ENCODE results near the gene ZNF148.

The ZNF148 gene

DNA sequence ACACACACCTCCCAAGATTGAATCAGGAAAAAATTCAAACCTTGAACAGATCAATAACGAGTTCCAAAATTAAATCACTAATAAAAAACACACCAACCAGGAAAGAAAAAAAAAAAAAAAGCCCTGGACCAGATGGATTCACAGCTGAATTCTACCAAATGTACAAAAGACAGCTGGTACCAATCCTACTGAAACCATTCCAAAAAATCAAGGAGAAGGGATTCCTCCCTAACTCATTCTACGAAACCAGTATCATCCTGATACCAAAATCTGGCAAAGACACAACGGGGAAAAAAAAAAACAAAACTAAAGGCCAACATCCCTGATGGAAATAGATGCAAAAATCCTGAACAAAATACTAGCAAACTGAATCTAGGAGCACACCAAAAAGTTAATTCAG, 108.2 kb downstream of the ZNF148 start:
- no peak for DNase-seq

DNA sequence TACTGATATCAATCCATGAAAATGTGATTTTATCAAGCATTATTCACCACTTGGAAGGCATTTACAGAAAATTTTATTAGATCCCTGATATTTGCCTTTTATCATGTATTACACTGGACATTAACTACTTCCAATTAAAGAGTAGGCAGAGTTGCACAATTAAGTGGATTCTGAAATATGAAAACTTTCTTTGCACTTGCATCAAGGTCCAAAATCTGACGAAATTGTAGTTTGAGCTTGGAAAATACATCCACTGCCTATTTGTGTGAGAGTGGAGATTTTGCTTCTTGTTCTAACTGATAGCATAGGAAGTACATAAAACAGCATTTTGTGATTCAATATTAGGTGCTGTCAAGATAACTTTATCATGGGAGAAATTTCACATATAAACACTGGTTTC, 113.0 kb downstream of the ZNF148 start:
- no peak for DNase-seq

DNA sequence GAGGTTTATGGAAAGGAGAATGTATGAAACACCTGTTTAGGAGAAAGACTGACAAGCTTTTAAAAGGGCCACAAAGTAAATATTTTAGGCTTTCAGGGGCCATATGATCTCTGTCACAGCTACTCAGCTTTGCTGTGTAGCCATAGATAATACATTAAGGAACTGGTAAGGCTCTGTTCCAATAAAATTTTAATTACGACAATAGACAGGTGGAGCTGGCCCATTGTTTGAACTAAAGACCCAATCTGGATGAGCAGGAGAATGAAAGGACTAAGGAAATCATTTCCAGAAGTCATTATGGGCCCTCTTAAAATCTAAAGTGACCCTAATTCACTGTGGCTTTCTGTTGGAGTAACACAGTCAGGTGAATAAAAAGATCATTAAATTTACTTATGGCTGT, 114.1 kb downstream of the ZNF148 start:
- DNase-seq: peak; percentile 53 to 99 (median 90)

DNA sequence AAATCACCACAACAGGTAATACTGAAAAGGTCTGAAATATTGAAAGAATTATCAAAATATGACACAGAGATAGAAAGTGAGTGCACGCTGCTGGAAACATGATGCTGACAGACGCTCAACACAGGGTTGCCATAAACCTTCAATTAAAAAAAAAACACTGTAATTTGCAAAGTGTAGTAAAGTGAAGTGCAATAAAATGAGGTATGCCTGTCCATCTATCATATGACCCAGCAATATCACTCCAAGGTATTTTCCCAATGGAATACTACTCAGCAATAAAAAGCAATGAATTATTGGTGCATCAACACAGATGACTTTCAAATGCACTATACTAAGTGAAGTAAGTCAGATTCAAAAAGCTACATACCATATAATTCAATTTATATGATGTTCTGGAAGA, 115.0 kb downstream of the ZNF148 start:
- DNase-seq: peak in 1 of 3 experiments; percentile 30

DNA sequence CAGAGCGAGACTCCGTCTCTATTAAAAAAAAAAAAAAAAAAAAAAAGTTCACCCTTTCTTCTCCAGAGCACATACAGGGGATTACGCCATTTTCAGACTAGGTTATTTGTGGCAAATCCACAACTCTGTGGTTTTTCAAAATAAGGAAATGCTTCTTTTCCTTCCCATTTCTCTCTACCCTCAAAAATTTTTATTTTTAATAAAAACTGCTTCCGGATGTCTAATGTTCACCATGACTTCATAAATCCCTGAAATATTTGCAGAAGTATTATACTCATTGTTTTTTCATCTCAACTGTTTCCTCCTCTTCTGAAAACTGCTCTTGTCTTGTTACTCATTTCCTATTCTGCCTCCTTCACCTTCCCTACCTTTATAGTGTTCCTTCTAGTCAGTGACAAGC, 117.6 kb downstream of the ZNF148 start:
- DNase-seq: no peak

DNA sequence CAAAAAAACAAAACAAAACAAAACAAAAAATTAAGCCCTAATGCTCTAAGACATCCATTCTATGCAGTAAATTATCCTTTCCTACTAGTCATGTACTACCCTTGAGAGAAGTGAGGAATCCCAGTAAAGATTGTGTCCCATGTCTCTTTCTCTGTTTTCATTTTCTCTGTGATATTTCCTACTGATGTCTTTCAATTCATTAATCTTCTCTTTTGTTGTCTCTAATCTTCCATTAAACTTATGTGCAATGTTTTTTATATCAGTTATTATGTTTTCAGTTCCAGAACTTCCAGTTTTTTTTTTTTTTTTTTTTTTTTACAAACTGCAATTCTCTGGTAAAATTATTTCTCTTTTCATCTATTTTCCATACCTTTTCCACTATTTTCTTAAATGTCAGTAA, 118.5 kb downstream of the ZNF148 start:
- no peak for DNase-seq

DNA sequence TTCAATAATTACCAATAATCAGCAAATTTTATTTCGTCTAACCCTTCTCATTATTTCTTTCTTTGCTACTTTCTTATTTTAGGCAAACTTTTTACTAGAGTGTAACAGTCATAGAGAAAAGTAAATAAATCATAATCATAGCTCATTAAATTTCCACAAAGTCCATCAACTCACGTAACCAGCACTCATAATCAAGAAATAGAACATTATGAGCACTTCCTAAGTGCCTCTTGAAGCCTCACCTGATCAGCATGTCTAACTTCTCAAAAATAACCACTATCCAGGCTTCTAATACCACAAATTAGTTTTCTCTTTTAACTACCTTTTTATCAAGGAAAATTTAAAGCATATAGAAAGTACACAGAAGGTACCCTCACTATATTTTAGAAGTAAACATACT, 124.2 kb downstream of the ZNF148 start:
- peak in 1 of 3 experiments; percentile 10 for DNase-seq

DNA sequence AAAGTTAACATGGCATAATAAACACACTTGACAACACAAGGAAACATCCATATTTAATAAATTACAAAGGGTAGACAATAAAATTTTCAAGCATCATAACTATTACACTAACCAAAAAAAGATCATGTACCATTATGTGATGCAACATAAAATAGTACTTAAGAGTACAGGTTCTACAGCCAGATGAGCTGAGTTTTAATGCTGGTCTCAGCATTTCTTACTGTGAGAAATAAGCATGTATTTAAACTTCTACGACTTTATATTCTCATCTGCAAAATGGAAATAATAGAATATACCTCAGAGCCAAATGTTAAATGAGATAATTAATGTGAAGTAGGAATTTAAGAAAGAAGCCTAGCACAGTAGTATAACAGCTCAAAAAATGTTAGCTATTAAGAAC, 128.9 kb downstream of the ZNF148 start:
- DNase-seq: no peak

DNA sequence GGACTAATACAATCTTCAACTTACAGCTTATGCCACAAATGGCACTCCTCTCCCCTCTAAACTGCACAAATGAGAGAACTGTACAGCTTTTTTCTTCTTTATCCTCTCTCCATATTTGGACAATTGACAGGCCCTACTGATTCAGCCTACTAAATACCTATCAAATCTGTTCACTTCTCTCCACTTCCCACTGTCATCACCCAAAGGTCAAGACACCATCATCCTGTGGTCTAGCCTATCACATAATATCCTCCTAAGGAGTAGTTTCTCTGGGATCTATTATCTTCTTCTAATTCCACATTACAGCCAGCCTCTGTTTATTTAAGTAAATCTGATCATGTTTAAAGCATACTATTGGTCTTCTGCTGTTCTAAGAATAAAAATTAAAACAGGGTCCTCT, 129.6 kb downstream of the ZNF148 start:
- no peak for DNase-seq

DNA sequence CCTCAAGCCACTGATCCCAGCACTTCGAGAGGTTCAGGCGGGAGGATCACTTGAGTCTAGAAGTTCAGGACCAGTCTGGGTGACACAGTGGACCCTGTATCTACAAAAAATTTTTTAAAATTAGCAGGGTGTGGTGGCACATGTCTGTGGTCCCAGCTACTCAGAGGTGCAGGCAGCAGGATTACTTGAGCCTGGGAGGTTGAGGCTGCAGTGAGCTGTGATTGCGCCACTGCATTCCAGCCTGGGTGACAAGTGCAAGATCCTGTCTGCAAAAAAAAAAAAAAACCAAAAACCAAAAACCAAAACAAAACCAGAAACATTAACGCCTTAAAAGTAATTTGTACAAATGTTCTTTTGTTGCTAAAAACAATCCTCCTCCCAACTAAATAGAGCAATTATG, 134.6 kb downstream of the ZNF148 start:
- no peak for DNase-seq

DNA sequence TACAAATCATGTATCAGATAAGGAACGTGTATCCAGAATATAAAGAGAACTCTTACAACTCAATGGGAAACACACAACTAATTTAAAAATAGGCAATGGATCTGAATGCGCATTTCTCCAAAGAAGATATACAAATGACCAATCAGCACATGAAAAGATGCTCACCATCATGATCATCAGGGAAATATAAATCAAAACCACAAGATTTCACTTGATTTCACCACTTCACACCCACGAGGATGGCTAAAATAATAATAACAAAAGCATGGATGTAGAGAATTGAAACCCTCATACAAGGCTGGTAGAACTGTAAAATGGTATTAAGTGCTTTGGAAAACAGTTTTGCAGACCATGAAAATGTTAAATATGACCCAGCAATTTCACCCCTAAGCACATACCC, 135.9 kb downstream of the ZNF148 start:
- no peak for DNase-seq

DNA sequence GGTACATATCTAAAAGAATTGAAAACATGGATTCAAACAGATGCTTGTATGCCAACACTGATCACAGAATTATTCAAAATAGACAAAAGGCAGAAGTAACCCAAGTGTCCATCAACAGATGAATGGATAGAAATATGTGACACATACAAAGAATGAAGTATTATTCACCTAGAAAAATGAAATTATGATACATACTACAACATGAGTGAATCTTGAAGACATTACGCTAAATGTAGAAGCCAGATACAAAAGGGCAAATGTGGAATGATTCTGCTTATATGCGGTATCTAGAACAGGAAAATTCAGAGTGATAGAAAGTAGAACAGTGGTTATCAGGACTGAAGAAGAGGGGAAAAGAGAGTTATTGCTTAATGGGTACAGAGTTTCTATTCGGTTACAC, 136.4 kb downstream of the ZNF148 start:
- no peak for DNase-seq

DNA sequence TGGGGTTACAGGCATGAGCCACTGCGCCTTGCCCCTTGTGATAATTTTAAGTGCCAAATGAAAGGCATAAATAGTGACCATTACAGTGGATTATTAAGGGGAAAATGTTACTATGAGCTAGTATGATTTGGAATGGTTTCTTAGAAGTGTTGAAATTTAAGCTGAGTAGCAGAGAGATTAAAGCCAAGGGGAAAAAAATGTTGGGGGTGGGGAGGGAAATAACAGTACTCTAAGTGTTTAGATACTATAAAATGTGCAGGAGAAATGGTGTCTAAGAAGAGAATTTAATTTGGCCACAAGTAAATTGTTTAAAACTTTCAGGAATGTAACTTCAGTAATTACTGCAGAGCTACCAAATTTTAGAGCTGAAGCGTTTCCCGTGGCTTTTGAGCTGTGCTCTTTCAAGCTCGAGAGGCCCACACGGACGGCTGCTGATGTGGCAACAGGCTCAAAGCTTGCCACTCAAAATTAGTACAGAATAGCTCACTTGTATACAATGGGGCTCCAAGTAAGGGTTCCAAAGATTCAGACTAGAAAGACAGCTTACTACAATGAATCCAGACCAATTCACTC, 138.7 kb downstream of the ZNF148 start:
- no peak for DNase-seq

DNA sequence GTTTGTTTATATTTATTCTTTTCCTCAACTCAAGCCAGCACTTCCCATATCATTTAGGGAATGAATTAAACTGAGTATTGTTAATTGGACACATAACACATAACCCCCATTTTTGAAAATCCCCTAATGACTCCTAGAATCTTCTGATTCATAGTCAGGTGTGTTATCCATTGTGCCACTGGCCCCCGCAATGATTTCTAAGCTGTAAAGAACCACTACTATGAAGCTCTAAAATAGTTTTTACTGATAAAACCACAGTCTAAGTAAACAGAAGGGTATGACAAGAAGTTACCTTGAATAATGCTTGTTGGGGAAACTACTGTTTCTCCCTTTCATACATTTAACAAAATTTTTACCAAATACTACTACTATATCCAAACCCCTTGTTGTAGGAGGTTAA, 140.3 kb downstream of the ZNF148 start:
- no peak for DNase-seq

DNA sequence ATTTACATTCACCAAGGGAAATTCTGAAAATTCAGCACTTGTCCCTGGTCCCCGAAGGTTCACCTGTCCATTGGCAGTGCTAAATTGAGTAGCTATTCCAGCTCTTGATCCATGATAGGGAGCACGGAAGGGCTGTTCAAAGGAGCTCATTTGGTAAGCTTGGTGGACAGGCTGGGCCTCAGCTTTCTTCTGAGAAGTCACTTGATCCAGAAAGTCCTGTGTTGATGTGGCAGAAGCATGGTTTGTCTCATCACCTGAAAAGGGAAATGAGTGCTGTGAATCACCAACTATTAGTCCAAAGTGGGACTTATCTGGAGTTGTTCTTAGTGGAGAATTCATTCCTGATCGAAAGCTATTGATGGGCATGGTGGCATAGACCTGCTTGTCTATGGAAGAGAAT, 142.7 kb downstream of the ZNF148 start:
- no peak for DNase-seq

DNA sequence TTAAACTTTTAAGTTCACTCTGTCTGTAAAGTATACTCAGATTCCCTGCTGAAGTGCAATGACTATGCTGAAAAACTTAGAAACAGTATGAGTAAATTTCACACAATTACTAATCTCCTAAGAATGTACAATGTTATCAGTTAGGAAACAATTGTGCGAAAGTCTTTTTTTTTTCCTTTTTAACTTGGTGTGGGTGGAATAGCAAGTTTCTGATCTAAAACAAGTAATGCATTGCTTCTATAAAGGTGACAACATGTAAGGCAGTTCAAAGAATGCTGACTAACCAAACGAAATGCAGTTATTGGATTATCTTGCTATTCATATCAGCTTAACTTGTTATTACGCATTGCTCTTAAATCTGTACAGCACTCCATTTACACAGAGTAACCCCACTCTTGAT, 143.2 kb downstream of the ZNF148 start:
- DNase-seq: no peak

DNA sequence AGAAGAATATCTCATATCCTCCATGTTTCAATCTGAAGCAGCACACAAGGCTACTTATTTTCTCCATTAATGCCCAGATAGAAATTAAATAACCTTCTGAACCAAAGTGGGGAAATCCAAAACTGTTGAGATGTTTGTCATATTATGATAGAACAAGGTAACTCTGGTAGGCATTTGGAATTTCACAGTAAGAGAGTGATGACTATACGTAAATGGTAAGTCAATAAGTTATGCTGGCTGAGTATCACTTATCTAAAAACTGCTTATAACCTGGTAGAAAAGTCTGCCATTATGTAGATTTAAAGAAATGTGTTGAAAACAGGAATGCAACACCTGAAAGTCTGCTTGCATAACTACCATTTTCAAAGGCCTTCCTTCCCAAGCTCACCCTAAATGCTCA, 145.4 kb downstream of the ZNF148 start:
- DNase-seq: no peak

DNA sequence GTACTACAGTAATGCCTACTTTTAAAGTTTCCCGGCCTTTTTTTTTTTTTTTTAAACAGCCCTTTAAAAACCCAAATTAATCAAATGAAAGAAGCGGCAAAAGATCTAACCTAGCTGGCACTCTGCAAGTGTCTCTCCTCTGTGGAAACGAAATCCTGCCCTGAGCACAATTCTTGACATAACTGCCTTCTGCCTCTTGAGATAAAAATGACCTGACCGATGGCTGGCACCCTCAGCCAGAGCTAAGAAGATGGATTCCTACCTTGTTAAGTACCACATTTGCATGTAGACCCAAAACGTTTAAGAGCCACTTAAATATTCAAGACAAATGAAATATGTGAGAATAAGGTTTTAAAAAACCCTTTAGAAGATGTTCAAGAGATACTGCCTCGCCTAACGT, 146.0 kb downstream of the ZNF148 start:
- DNase-seq: peak in 1 of 3 experiments; percentile 46

DNA sequence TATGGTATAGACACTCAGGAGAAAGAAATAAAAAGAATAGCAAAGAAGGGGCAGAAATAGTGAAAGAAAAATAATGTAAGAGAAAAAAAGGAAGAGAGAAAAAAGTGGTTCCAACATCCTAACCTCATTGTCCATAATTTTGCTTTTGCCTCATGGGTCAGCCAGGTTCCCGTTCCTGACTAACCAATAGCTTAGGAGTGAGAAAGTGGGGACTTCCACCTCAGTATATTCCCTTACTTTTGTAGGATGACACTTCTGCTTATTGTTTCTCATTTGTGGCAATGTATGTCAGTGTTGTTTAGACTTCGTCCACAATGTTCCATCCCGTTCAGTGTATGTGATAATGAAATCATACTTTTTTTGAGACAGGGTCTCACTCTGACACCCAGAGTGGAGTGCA, 153.3 kb downstream of the ZNF148 start:
- no peak for DNase-seq

DNA sequence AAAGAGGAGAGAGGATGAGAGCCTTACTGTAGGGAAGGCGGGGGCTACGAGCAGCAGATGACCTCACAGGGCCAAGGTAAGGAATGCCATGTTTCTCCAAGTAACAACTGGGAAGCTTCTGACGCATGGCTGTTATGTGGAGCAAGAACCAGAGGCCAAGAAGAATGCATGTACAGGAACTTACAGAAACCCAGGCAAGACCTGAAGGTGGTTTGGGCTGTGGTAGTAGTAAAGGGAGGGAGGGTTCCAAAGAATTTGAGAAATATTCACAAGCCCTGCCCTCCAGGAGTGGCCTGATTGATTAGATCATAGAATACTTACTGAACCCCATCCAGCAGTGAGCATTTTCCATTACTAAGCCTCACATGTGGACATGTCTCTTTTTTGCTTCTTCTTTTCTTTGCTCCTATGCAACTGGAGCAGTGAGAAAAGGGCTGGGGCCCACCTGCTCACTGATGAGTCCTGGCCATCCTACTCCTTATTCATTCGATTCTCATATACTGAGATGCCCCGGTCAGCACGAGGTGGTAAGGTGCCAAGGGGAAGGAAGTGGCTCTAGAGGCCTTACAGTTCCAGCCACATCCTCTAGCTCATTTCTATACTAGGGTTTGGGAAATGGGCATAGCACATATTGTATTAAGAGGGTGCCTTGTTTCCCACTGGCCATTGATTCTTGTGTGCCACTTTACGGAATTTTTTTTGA, 154.2 kb downstream of the ZNF148 start:
- no peak for DNase-seq

DNA sequence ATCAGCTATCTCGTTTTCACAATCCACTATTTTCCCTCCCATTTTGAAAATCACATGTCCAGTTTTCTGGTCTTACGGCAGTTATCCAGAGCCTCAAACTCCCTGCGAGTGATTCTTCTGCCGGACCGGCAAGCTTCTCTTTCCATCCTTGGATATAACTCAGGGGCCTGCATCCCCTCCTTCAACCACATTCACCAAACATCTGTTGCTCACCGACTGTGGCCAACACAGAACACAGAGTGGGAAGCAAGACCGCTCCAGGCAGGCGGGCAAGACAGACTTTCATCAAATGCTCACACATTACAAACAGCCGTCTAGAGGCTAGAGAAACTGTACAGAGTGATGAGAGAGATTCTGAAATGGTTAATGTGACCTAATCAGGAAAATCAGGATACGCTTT, 154.9 kb downstream of the ZNF148 start:
- DNase-seq: no peak

DNA sequence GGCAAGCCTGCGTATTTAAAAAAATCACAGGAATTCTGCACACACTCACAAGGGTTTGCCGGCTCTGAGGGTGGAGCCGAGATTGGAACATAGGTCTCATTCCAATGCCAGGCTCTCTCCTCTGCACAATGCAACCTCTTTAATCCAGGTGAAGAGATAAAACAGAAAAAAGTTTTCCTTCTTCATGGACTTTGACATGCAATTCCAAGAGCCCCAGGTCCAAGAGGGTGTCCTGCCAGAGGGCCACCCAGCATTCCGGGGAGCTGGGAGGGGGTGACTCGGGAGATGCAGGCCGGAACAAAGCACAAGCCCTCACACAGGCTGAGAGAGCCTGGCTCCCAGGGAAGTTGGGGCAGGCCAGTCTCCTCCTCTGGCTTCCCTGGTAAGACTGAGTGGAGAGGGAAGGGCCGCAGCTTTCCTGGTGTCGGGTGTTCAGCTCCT, 155.8 kb downstream of the ZNF148 start:
- no peak for DNase-seq

DNA sequence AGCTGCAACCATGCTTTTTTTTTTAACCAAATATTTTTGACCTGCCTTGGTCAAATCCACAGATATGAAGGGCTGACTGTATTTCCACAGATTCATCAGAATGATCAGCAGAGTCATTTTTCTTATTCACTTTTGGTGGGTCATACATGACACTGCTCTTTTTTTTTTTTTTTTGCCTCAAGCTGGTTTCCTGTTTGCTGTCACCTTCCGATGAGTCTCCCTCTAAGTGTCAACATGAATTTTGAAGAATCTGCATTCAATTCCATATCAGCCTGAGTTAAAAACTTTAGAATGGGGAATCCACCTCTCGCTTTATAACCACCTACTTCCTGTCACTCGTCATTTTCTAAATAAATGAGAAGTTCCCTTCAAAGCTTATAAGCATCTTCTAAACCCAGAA, 160.4 kb downstream of the ZNF148 start:
- DNase-seq: no peak

DNA sequence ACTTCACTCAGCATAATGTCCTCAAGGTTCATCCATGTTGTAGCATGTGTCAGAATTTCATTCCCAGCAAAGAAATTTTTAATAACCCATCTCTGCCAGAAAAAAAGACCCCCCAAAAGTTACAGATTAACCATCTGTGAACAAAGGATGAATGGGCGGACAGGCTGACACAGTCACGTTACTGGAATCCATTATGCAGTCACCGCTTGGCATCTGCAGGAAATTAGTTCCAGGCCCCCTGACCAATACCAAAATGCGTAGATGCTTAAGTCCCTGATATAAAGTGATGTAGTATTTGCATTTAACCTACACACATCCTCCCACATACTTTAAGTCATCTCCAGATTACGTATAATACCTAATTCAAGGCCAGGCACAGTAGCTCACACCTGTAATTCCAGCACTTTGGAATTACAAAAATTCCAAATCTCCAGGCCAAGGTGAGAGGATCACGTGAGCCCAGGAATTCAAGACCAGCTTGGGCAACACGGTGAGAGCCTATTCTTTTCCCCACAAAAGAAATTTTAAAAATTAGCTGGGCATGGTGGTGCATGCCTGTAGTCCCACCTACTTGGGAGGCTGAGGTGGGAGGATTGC, 161.1 kb downstream of the ZNF148 start:
- no peak for DNase-seq

DNA sequence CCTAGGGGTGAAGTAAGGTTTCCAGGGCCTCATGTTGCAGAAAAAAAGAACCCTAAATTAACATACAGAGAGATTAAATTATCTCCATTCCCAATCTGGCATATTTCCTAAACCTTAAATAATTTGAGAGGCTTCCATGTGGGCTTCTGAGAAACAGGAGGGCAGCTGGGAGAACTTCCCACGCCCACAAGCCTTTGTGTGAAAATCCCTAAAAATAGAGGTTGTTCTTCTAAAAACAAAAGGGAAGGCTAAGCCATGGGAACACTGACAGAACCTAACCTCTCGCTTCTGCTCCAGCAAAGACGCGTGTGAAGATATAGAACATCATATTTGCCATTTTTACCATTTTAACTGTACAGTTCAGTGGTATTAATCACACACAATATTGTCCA, 161.8 kb downstream of the ZNF148 start:
- DNase-seq: no peak

All from NCI-H1417 (cell line).